ENCODE measurements around the gene ABCB9. TPM values are rescaled to one million over a fixed set of nuclear protein-coding genes. Genes with fewer than 3 reads are reported as not detected.

ABCB9 gene
- total RNA-seq, 6 donors from 2014 or later = 2.1 to 9.9 (median 4.3) TPM

DNA sequence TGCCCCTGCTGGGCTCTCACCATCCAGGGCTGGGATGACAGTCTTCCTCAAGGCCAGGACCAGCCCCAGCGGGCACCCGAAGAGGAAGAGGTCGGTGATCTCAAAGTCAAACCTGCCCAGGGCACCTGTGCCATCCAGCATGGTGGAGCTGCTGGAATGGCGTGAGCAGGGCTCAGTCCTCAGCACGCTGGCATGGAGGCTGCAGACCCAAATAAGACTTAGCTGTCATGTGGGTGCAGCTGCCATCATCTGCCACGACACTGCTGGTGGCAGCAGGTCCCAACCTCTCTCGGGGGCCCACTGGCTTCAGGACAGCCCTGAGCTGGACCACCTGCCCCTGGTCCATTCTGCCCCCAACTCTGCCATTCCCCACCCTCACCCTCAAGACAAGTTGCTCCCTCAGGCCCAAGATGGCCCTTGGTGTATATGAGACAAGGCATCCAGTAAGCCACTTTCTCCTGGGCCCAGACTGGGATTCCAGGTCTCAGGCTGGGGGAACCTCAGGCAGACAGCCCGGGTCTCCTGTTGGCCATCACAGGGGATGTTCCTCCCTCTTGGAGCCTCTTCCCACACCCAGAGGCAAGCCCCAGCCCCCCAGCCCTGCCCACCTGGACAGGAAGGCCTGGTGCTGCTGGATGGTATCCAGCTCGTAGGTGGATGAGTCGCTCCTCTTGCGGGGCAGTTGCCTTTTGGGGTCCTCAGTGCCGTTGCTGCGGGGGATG lies 28.7 kb upstream of the ABCB9 start:
- Histone ChIP-seq H3K27me3 (no peaks in the 10 kb centered on the region), H3K27ac (no peak overlapping the region), H3K9me3 (no peaks in the 10 kb centered on the region), H3K4me3 (no peak overlapping the region), H3K4me1 (no peaks in the 10 kb centered on the region), H3K36me3 (peaks cover 2 to 72% (median 37%) of the 10 kb centered on the region in 4 donors)
- WGBS, 2 donors = 80 to 90% methylated on average over 3 to 13 of the region's 13 CpGs
- no peak for TF ChIP-seq POLR2AphosphoS5 (IDR thresholded peaks at IDR 0.05)
- TF ChIP-seq EP300 (IDR thresholded peaks at IDR 0.05) = no peak
- TF ChIP-seq, protein P1, sequence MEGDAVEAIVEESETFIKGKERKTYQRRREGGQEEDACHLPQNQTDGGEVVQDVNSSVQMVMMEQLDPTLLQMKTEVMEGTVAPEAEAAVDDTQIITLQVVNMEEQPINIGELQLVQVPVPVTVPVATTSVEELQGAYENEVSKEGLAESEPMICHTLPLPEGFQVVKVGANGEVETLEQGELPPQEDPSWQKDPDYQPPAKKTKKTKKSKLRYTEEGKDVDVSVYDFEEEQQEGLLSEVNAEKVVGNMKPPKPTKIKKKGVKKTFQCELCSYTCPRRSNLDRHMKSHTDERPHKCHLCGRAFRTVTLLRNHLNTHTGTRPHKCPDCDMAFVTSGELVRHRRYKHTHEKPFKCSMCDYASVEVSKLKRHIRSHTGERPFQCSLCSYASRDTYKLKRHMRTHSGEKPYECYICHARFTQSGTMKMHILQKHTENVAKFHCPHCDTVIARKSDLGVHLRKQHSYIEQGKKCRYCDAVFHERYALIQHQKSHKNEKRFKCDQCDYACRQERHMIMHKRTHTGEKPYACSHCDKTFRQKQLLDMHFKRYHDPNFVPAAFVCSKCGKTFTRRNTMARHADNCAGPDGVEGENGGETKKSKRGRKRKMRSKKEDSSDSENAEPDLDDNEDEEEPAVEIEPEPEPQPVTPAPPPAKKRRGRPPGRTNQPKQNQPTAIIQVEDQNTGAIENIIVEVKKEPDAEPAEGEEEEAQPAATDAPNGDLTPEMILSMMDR (IDR thresholded peaks at IDR 0.05) = no peak
- no peak for TF ChIP-seq POLR2A (IDR thresholded peaks at IDR 0.05)
- ATAC-seq (ENCODE audit: low FRiP score in 2 of 2) (no peak), DNase-seq (no peak)

- 93 to 95% methylated on average over 5 to 8 of the region's 10 CpGs for WGBS, 2 donors
- ATAC-seq (ENCODE audit: low FRiP score in 2 of 2) (no peak), DNase-seq (no peak)
- H3K36me3 ChIP-seq = peaks cover 2 to 72% (median 34%) of the 10 kb centered on the region in 4 donors
- no peak overlapping the region for H3K4me3 ChIP-seq
- TF ChIP-seq, protein P1 (IDR thresholded peaks at IDR 0.05) = no peak
- no peaks in the 10 kb centered on the region for H3K27me3 ChIP-seq
- no peak overlapping the region for H3K27ac ChIP-seq
- no peaks in the 10 kb centered on the region for H3K9me3 ChIP-seq
- H3K4me1 ChIP-seq = no peaks in the 10 kb centered on the region
These were observed 27.9 kb upstream of the ABCB9 start for GRCh38 chr12:122994140-122994675.

DNA sequence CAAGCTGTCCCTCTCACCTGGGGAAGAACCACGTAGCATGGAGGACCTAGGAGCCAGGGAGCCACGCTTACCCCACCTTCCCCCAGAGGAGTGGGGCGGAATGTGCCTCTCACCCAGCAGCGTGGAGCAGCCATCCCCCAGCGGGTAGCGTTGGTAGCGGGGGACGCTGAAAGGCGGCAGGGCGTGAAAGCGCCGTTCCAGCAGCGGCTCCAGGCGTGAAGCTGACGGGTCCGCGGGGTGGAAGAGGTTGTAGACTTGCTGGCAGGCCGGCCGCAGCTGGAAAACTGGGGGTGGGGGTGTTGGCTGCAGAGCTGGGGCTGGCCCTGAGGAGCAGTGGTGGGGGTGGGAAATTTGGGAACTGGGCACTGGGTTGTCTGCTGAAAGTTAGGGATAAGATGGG lies 26.1 kb upstream of the ABCB9 start:
- 84 to 86% methylated on average over 18 to 19 of the region's 19 CpGs for WGBS, 2 donors
- Histone ChIP-seq H3K27ac (no peak overlapping the region), H3K36me3 (peaks cover 2 to 85% (median 41%) of the 10 kb centered on the region in 4 donors), H3K9me3 (no peaks in the 10 kb centered on the region), H3K4me1 (no peaks in the 10 kb centered on the region), H3K27me3 (no peaks in the 10 kb centered on the region), H3K4me3 (no peak overlapping the region)
- TF ChIP-seq, protein P1 (IDR thresholded peaks at IDR 0.05) = no peak
- no peak for TF ChIP-seq EP300 (IDR thresholded peaks at IDR 0.05)
- DNase-seq = no peak
- ATAC-seq (ENCODE audit: low FRiP score in 2 of 2) = no peak

- H3K27me3 ChIP-seq = no peaks in the 10 kb centered on the region
- TF ChIP-seq POLR2AphosphoS5 (IDR thresholded peaks at IDR 0.05) (no peak), EP300 (IDR thresholded peaks at IDR 0.05) (no peak), POLR2A (IDR thresholded peaks at IDR 0.05) (no peak)
- TF ChIP-seq, protein P1 (IDR thresholded peaks at IDR 0.05) = no peak
- peaks cover 2 to 85% (median 44%) of the 10 kb centered on the region in 4 donors for H3K36me3 ChIP-seq
- H3K4me3 ChIP-seq = no peak overlapping the region
- ATAC-seq (ENCODE audit: low FRiP score in 2 of 2) (no peak), DNase-seq (peak in 1 of 2 donors; percentile 79)
- no peak overlapping the region for H3K27ac ChIP-seq
- WGBS, 2 donors = 88 to 92% methylated on average over 12 to 26 of the region's 27 CpGs
- no peaks in the 10 kb centered on the region for H3K4me1 ChIP-seq
- H3K9me3 ChIP-seq = no peaks in the 10 kb centered on the region
These were observed 25.5 kb upstream of the ABCB9 start for GRCh38 chr12:122991623-122992275.

Data from upper lobe of left lung (tissue), 6 donors.